Activated gamma-delta T cell treated with anti-CD3 and anti-CD28 coated beads, Interleukin-2, amount 50 U/mL, for 16 hours (primary cell): ENCODE results near the gene CD160.
"Not testable (repeated sequence)": the region's sequence is repeated elsewhere in the genome, so short reads cannot be mapped to it uniquely, and the experiment has no call there.

ENCODE experiments used
- DNase-seq: peaks from one replicate; pipeline ENCODE4 v3.0.0-alpha.2; 2020; ENCODE audit warnings: low read depth

The CD160 gene

GRCh38 chr1:145759721-145760120 is 40.4 kb downstream of the CD160 start:
- no peak for DNase-seq

- not testable (repeated sequence) for DNase-seq
These were observed 41.2 kb downstream of the CD160 start for GRCh38 chr1:145760395-145760949.

DNA sequence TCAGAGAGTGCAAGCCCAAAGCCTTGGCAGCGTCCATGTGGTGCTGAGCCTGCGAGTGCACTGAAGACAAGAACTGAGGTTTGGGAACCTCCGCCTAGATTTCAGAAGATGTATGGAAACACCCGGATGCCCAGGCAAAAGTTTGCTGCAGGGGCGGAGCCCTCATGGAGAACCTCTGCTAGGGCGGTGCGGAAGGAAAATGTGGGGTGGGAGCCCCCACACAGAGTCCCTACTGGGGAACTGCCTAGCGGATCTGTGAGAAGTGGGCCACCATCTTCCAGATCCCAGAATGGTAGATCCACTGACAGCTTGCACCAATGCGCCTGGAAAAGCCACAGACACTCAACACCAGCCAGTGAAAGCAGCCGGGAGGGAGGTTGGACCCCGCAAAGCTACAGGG is 42.2 kb downstream of the CD160 start:
- not testable (repeated sequence) for DNase-seq

- DNase-seq, result not testable (repeated sequence)
These were observed 42.7 kb downstream of the CD160 start for GRCh38 chr1:145762001-145762400.

- not testable (repeated sequence) for DNase-seq
These were observed 45.1 kb downstream of the CD160 start for GRCh38 chr1:145764231-145764940.

DNA sequence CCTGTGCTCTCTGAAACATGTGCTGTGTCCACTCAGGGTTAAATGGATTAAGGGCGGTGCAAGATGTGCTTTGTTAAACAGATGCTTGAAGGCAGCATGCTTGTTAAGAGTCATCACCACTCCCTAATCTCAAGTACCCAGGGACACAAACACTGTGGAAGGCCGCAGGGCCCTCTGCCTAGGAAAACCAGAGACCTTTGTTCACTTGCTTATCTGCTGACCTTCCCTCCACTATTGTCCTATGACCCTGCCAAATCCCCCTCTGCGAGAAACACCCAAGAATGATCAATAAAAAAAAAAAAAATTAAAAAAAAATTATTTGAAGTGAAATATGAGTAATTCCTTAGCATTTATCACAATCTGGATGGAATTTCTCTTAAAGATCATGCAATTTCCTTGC is 45.8 kb downstream of the CD160 start:
- DNase-seq, result not testable (repeated sequence)

- not testable (repeated sequence) for DNase-seq
These were observed 46.5 kb downstream of the CD160 start for GRCh38 chr1:145765585-145766360.

DNA sequence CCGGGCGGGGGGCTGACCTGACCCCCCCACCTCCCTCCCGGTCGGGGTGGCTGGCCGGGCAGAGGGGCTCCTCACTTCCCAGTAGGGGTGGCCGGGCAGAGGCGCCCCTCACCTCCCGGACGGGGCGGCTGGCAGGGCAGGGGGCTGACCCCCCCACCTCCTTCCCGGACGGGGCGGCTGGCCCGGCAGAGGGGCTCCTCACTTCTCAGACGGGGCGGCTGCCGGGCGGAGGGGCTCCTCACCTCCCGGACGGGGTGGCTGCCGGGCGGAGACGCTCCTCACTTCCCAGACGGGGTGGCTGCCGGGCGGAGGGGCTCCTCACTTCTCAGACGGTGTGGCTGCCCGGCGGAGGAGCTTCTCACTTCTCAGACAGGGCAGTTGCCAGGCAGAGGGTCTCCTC is 47.6 kb downstream of the CD160 start:
- DNase-seq, result not testable (repeated sequence)

DNA sequence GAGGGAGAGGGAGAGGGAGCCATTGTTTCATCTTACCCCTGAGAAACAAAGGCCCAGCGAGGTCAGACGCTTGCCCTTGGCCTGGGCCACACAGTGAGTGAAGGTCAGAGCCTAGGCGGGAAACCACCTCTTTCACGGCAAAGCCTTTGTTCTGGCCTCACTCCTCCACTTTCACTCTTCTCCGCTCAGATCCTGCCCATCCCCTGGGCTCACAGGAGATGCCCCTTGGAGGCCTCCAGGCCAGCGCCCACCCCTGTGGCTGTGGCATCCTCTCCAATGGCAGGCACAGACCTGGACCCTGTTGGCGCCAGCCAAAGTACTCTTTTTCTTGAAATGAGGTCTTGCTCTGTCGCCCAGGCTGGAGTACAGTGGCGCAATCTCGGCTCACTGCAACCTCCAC is 48.7 kb downstream of the CD160 start:
- DNase-seq, result not testable (repeated sequence)

GRCh38 chr1:145771056-145771455 is 51.8 kb downstream of the CD160 start:
- DNase-seq, result no peak

GRCh38 chr1:145773423-145773822 is 54.1 kb downstream of the CD160 start:
- DNase-seq, result no peak

- DNase-seq, result no peak
These were observed 58.3 kb downstream of the CD160 start for GRCh38 chr1:145777357-145778145.

DNA sequence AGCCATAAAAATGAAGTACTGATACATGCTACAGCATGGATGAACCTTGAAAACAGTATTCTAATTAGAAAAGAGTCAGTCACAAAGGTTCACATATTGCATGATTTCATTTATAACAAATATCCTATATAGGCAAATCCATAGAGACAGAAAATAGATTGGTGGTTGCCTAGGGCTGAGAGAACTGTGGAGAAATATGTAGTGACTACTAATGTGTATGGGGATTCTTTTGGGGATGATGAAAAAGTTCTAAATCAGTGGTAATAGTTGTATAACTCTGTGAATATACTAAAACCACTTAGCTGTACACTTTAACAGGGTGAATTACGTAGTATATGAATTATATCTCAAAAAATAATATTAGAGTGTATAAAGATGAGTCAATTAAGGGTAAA is 58.8 kb downstream of the CD160 start:
- no peak for DNase-seq

DNA sequence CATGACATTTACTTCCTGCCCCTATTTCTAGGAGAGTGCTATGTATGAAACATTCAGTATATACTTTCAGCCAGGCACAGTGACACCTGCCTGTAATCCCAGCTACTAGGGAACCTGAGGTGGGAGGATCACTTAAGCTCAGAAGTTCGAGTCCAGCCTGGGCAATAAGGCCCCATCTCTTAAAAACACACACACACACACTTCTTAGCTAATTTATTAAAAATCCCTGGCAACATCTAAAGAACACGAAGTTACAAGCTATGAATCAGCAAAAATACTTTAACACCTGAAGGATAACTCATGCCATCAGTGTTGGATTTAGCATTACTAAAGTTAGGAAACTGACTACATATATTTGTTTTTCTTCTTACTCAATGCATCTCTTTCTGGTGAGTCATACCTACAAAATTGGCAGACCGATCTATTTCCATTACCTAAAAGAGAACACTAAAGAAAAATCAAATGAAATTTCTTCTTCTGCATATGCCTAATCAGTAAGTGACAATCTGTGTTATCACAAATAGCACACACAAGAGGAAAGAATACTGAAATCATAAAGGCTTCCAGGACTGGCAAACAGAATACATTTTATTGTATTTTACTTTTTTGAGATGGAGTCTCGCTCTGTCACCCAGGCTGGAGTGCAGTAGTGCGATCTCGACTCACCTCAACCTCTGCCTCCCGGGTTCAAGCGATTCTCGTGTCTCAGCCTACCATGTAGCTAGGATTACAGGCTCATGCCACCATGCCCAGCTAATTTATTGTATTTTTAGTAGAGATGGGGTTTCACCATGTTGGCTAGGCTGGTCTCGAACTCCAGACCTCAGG is 63.2 kb downstream of the CD160 start:
- no peak for DNase-seq

GRCh38 chr1:145784409-145784808 is 65.1 kb downstream of the CD160 start:
- no peak for DNase-seq

GRCh38 chr1:145785547-145785946 is 66.2 kb downstream of the CD160 start:
- no peak for DNase-seq

GRCh38 chr1:145786271-145786670 is 67.0 kb downstream of the CD160 start:
- DNase-seq, result no peak

- DNase-seq, result no peak
These were observed 69.3 kb downstream of the CD160 start for GRCh38 chr1:145788580-145788979.
